A673 (cell line): ENCODE results near the gene ZNRF3. TPM values are rescaled to one million over a fixed set of nuclear protein-coding genes. Genes with fewer than 3 reads are reported as not detected.
"Not testable (repeated sequence)": the region's sequence is repeated elsewhere in the genome, so short reads cannot be mapped to it uniquely, and the experiment has no call there.

Experiments
- BruUV-seq: library from RNA; stranded (reverse); fragments of 400-500 nt; replicated peaks from 2 replicates; lab custom pipeline; 2021; lab: Mats Ljungman, UMichigan
- CTCF ChIA-PET: fragments of 300-600 bp; sonication (Branson Sonifier 250); formaldehyde crosslinking; loops from one replicate; lab custom pipeline; 2022; ENCODE audit warnings: antibody characterized with exemption; lab: Charles Lee
- POLR2A ChIA-PET: fragments of 300-600 bp; sonication (Branson Sonifier 250); formaldehyde crosslinking; loops from one replicate; lab custom pipeline; 2022; ENCODE audit warnings: antibody characterized with exemption; ENCODE audit not compliant: low non-redundant PET; lab: Charles Lee
- DNase-seq: peaks from one replicate; pipeline ENCODE4 v3.0.0-alpha.2; 2015; ENCODE audit warnings: low spot score
- H3K27ac ChIP-seq: fragments of 200-600 bp; sonication (generic); 2 replicates; pipeline ENCODE4 v1.5.1; 2016; ENCODE audit warnings: mixed run types, low read depth, mild to moderate bottlenecking, mixed read lengths, antibody characterized with exemption, low read length; ENCODE audit not compliant: poor library complexity, severe bottlenecking
- H3K27me3 ChIP-seq: fragments of 200-600 bp; sonication (generic); replicated peaks from 2 replicates; pipeline ENCODE4 v1.6.1; 2017; ENCODE audit warnings: mixed run types, low read depth, mild to moderate bottlenecking, mixed read lengths, antibody characterized with exemption, low read length; ENCODE audit not compliant: insufficient read depth, poor library complexity
- H3K36me3 ChIP-seq: fragments of 200-600 bp; sonication (generic); 2 replicates; pipeline ENCODE4 v1.6.1; 2016; ENCODE audit warnings: mixed run types, mild to moderate bottlenecking, mixed read lengths, antibody characterized with exemption, low read length; ENCODE audit not compliant: insufficient read depth, poor library complexity, severe bottlenecking
- H3K4me1 ChIP-seq: fragments of 200-600 bp; sonication (generic); 2 replicates; pipeline ENCODE4 v1.6.1; 2017; ENCODE audit warnings: mixed run types, mild to moderate bottlenecking, mixed read lengths, antibody characterized with exemption, low read length; ENCODE audit not compliant: insufficient read depth, poor library complexity, severe bottlenecking
- H3K4me3 ChIP-seq: fragments of 200-600 bp; sonication (generic); 2 replicates; pipeline ENCODE4 v1.5.1; 2016; ENCODE audit warnings: low read depth, mixed run types, mild to moderate bottlenecking, mixed read lengths, low read length; ENCODE audit not compliant: poor library complexity, severe bottlenecking
- H3K9me3 ChIP-seq: fragments of 200-600 bp; sonication (generic); 2 replicates; pipeline ENCODE4 v1.6.1; 2016; ENCODE audit warnings: mixed run types, low read depth, mild to moderate bottlenecking, mixed read lengths, antibody characterized with exemption, low read length; ENCODE audit not compliant: poor library complexity, severe bottlenecking
- CTCF ChIP-seq: fragments of 300-800, 200-600 bp; sonication (generic); conservative IDR thresholded peaks from 2 replicates; pipeline ENCODE4 v1.5.1; 2017; ENCODE audit warnings: low read depth, mild to moderate bottlenecking, antibody characterized with exemption, low read length, moderate library complexity, mixed read lengths
- EZH2 ChIP-seq: fragments of 200-600 bp; sonication (generic); IDR thresholded peaks from 2 replicates; pipeline ENCODE4 v1.6.1; 2017; ENCODE audit warnings: borderline replicate concordance, low read depth, mild to moderate bottlenecking, mixed read lengths, antibody characterized with exemption, low read length; ENCODE audit not compliant: poor library complexity, severe bottlenecking
- intact Hi-C: fragments of 100-400 bp; cut with micrococcal nuclease; formaldehyde crosslinking; loops from one replicate; pipeline ENCODE4 v1.10.0; 2022; ENCODE audit not compliant: unreplicated experiment
- total RNA-seq: library from RNA; stranded (reverse); gene quantifications from 2 replicates; pipeline ENCODE4 v1.2.3, GENCODE V29; 2021

ZNRF3 gene
- total RNA-seq, 1 experiment from 2014 or later: 11.9 TPM

GRCh38 chr22:29032584-29032983, 149.2 kb downstream of the ZNRF3 start:
- Histone ChIP-seq H3K27me3 (no peaks in the 10 kb centered on the region), H3K27ac (no peak overlapping the region), H3K36me3 (no peaks in the 10 kb centered on the region), H3K9me3 (no peaks in the 10 kb centered on the region), H3K4me3 (no peak overlapping the region), H3K4me1 (peaks cover 7% of the 10 kb centered on the region)
- POLR2A ChIA-PET: no interaction called here
- CTCF ChIA-PET: no interaction called here
- no peak for DNase-seq
- no TSS peak for BruUV-seq
- no peak for TF ChIP-seq CTCF
- no peak for TF ChIP-seq EZH2
- intact Hi-C loops: no loop called here

GRCh38 chr22:29037340-29037932, 154.1 kb downstream of the ZNRF3 start:
- BruUV-seq: no TSS peak
- CTCF ChIA-PET: no interaction called here
- Histone ChIP-seq H3K27me3 (no peaks in the 10 kb centered on the region), H3K27ac (no peak overlapping the region), H3K4me1 (no peaks in the 10 kb centered on the region), H3K36me3 (no peaks in the 10 kb centered on the region), H3K4me3 (no peak overlapping the region), H3K9me3 (no peaks in the 10 kb centered on the region)
- POLR2A ChIA-PET: no interaction called here
- no peak for DNase-seq
- intact Hi-C loops: no loop called here
- no peak for TF ChIP-seq CTCF
- TF ChIP-seq EZH2: no peak

- ChIA-PET POLR2A (no interaction called here), CTCF (interaction anchor here (0.6 to 2.9 kb wide), 2 partner anchors 156 to 183 kb away, joined by 5 to 54 read pairs; partner anchors contain the start of gene ZNRF3)
- Histone ChIP-seq H3K4me1 (no peaks in the 10 kb centered on the region), H3K36me3 (peaks cover 1% of the 10 kb centered on the region), H3K9me3 (no peaks in the 10 kb centered on the region), H3K4me3 (no peak overlapping the region), H3K27ac (no peak overlapping the region), H3K27me3 (no peaks in the 10 kb centered on the region)
- DNase-seq: no peak
- BruUV-seq: no TSS peak
- TF ChIP-seq CTCF (no peak), EZH2 (no peak)
- intact Hi-C loops: no loop called here
These were observed 155.8 kb downstream of the ZNRF3 start for GRCh38 chr22:29039148-29039547.

- DNase-seq, H3K4me3 ChIP-seq, BruUV-seq, H3K36me3 ChIP-seq, H3K9me3 ChIP-seq, H3K27me3 ChIP-seq, H3K4me1 ChIP-seq, H3K27ac ChIP-seq, POLR2A ChIA-PET: not testable (repeated sequence)
- CTCF ChIA-PET: interaction anchor here (0.6 to 2.9 kb wide), 2 partner anchors 156 to 184 kb away, joined by 5 to 54 read pairs; partner anchors contain the start of gene ZNRF3
- intact Hi-C loops: loop anchor here (1.0 to 10.0 kb wide), 3 partner anchors 184 to 439 kb away; no protein-coding TSS in a partner anchor
These were observed 156.3 kb downstream of the ZNRF3 start for GRCh38 chr22:29039684-29040083.
